HG02759 (cell line): ENCODE measurements around the gene RER1.

ENCODE experiments used
- ATAC-seq: cut with Tn5 transposase; IDR thresholded peaks from one replicate; pipeline ENCODE4 v1.9.1; 2021; ENCODE audit warnings: mild to moderate bottlenecking, moderate library complexity; ENCODE audit not compliant: unreplicated experiment

Gene RER1

GRCh38 chr1:2353551-2354438 lies 37.8 kb upstream of the RER1 start:
- no peak for ATAC-seq

DNA sequence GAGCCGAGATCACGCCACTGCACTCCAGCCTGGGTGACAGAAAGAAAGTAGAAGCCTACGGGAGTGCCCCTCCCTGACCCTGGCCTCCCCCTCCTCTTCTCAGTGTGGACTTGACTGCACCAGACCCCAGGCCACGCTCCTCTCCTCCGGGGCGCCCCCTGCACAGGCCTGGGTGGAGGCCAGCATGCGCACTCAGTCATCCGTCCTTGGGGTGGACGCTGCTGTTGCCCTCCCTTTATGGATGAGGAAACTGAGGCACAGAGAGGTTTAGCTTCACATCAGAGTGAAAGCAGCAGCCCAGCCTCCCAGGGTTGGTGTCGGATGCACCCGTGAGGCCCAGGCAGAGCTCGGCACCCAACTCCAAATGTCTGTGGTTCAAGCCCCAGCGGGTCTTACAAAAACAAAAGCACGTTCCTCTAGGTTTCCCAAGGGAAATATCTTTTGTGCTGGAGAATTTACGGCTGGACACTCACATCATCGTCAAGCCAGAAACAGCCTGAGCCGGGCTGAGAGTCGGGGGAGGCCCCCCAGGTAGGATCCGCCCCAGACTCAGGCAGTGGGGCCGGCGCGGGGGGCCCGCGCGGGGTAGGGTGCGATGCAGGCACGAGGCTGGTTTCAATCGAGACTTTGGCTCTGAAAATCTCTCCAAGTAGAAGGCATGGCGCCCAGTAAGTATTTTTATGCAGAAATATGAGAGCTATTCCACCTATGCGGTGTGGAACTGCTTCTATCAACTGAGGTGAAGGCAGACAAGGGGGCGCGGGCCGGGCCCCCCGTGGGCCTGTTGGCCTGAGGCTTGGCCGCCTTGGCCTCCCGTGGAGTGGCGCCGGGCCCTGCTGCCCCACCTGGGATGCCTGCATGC lies 36.9 kb upstream of the RER1 start:
- no peak for ATAC-seq

GRCh38 chr1:2355373-2356261 lies 36.0 kb upstream of the RER1 start:
- ATAC-seq, result no peak

GRCh38 chr1:2356401-2356800 lies 35.2 kb upstream of the RER1 start:
- no peak for ATAC-seq

- no peak for ATAC-seq
Observed at GRCh38 chr1:2356911-2357845, 34.5 kb upstream of the RER1 start.

DNA sequence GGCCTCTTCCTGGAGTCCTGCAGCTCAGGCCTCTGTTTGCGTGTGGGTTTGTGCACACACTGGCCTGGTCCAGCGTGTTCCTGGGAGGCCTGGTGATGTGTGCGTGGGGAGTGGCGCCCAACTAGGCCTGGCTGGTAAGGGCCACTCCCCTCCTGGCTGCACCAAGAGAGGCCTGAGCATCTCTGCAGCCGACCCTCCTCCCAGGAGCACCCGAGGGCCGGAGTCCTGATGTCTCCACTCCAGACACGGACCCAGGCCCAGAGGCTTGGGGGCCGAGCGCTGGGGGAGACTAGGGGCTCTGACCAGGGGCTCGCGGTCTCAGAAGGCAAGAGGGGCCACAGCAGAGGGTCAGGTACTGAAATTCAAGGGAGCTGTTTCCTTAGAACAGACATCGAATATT lies 33.6 kb upstream of the RER1 start:
- ATAC-seq, result no peak

GRCh38 chr1:2358651-2359640 lies 32.7 kb upstream of the RER1 start:
- ATAC-seq, result no peak

DNA sequence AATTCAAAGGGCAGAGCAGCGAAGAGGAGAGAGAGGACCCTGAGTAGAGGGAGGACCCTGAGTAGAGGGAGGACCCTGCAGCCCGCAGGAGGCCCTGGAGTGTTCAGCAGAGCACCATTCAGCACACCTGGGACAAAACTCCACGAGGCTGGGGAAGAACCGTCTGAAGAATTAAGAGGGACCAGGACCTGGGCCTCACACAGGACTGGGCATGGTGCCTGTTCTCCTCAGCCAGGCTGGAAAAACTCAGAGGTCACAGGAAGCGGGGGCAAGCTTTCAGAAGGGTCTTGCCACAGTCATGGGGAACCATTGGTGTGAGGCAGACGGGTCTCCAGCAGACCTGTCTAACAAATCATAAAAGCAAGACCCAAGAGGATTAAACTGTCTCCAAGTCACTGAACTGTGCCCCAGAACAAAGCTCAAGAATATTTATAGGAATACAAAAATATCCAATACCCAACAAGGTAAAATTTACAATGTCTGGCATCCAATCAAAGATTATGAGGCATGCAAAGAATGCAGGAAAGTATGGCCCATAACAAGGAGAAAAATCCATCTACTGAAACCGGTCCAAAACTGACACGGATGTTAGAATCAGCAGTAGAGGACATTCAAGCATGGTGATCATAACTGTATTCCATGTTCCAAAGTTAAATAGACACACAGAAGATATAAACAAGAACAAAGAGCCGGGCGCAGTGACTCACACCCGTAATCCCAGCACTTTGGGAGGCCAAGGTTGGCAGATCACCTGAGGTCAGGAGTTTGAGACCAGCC lies 30.9 kb upstream of the RER1 start:
- ATAC-seq, result no peak

- no peak for ATAC-seq
Observed at GRCh38 chr1:2363847-2364513, 27.7 kb upstream of the RER1 start.

DNA sequence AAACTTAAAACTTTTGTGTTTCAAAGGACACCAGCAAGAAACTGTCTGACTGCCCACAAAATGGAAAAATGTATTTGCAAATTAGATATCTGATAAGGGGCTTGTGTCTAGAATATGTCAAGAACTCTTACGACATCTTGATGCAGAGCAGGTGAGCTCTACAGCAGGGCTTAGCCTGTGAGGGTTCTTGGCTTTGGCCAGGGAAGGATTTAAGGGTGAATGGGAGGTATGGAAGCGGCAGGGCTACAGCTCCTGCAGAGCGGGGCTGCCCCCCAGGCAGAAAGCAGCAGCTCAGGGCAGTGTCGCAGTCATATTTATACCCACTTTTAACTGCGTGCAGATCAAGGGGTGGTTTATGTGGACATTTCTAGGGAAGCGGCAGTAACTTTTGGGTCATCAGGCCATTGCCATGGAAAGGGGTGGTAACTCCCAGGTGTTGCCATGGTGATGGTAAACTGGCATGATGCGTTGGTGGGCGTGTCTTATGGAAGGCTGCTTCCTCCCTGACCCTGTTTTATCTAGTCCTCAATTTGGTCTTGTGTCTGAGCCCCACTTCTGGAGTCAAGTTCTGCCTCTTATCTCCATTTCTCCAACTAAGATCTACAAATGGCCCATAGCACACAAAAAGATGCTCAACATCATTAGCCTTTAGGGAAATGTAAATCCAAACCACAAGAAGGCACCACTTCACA lies 23.4 kb upstream of the RER1 start:
- ATAC-seq, result no peak

- ATAC-seq, result no peak
Observed at GRCh38 chr1:2372551-2373490, 18.8 kb upstream of the RER1 start.

GRCh38 chr1:2373551-2374251 lies 17.9 kb upstream of the RER1 start:
- ATAC-seq, result no peak

DNA sequence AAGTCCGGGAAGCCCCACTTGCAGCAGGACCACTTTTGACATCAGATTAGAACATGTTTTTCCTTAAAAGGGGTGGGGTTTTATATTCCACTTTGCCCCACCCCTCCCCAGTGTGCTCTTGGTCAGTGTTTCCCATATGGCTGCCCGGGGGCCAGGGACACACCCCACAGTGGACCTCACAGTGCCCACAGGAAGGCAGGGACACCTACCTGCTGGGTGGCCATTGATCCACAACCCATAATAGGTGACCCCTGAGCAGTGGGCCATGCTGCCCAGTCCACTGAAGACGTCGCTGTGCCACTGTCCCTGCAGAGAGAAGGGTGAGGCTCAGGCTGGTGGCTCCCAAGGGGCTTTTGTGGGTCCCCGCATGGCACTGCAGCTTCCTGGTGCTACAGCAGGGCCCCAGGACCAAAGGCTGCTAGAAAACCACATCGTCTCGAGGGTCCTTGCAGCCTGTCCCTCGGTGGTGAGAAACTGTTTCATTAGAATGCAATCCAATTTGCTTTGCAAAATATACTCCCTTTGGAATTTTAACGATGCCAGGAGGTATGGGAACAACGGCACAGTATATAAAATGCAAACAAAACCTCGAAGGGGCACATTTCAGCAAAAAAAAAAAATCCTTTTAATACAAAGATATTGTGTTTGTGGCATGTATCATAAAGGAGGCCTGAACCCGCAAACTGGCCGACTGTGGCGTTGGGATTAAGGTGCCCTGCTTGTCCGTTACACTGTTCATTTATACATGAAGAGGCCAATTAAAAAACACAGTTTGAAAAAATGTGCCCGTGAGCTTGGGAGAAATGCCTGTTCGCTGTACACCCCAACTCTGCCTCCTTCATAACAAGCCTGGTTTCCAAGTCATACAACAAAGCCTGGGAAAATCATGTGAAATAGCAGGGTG lies 17.1 kb upstream of the RER1 start:
- no peak for ATAC-seq
